Measurements from ENCODE around the gene C10orf95.

Gene C10orf95

DNA sequence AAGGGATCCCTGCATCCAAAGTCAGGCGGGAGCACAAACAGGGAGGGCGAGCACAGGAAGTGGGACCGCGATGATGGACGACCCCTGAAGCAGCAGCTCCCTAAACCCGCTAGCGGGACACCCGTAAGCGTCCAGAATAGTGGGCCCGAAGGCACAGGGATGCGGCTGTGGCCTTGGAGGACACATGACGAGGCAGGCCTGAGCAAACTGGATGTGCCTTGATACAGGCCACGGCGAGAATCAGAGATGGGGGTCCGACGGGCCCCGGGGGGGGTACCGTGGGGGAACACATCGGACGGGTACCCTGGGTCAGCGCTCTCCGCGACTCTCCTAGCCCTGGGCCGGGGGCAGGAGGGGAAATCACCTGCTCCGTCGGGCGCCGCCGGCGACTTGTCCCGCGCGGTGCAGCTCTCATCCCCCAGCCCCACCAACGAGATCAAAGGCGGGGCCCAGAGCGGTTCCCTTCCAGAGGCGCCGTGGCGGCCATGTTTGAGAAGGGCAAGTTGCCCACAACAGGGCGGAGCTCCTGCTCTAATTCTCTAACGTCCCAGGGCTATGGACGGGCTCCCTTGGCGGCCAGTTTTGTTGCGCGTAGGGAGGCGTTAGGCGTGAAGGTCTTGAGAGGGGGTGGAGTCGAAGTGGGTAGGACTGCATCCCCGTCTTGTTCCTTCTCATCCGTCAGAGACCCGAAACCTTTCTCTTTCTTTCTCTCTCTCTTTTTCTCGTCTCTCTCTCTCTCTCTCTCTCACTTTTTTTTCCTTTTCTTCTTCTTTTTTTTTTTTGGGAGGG lies 19.0 kb downstream of the C10orf95 start, which contains the start of gene CUEDC2:
Gene CUEDC2 (minus strand): TSS at position 413 of the 789 bp plus-strand sequence. CDS start 7,386 bp downstream, outside the sequence.
- Histone ChIP-seq H3K9ac (ENCODE audit: low read length) (peak within 1 kb of the TSS; percentile 99), H3K4me1 (ENCODE audit: control insufficient read depth, insufficient read depth, low read length) (peaks cover 26% of the 10 kb centered on the region), H3K9me3 (ENCODE audit: control insufficient read depth, low read length) (no peaks in the 10 kb centered on the region), H3K4me3 (ENCODE audit: low read length) (peak within 1 kb of the TSS; percentile 98), H3K27me3 (replicated peaks; ENCODE audit: control insufficient read depth, insufficient read depth, low read length) (no peaks in the 10 kb centered on the region), H3K36me3 (ENCODE audit: control insufficient read depth, insufficient read depth, low read length, severe bottlenecking) (peaks cover 3% of the 10 kb centered on the region)
- peak; percentile 99 for DNase-seq (ENCODE audit: low read depth)

DNA sequence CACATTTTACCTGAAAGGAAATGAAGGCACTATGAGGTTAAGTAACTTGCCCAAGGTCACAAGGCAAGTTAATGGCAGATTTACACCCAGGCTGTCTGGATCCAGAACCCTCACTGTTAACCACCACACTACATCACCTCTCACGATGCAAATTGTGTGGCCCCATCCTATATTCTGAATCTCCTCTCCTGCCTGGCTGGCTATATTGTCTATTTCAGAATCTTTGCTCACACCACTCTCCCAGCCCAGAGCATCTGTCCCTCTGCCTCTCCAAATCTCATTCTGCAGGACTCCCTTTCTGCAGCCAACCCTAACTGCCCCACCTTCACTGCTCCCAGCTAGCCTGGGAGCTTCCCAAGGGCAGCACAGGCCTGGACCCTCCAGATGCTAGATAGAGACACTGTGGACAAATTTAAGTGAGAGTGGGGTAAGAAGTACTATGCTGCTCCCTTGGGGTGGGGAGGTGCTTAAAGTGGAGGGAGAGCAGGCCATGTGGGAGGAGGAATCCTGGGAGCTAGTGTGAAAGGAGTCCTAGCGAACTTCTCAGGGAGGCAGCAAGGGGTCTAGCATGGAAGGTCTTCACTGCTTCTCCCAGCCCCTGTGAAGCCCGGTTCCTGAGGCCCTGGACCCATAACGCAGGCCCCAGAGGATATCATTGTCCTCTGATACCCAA lies 19.8 kb downstream of the C10orf95 start:
- DNase-seq (ENCODE audit: low read depth) = peak; percentile 51
- peak overlapping the region; percentile 98 for H3K4me3 ChIP-seq (ENCODE audit: low read length)
- no peaks in the 10 kb centered on the region for H3K27me3 ChIP-seq (replicated peaks; ENCODE audit: control insufficient read depth, insufficient read depth, low read length)
- H3K4me1 ChIP-seq (ENCODE audit: control insufficient read depth, insufficient read depth, low read length) = peaks cover 26% of the 10 kb centered on the region
- H3K9me3 ChIP-seq (ENCODE audit: control insufficient read depth, low read length) = no peaks in the 10 kb centered on the region
- H3K9ac ChIP-seq (ENCODE audit: low read length) = peak overlapping the region; percentile 99
- H3K36me3 ChIP-seq (ENCODE audit: control insufficient read depth, insufficient read depth, low read length, severe bottlenecking) = peaks cover 3% of the 10 kb centered on the region

DNA sequence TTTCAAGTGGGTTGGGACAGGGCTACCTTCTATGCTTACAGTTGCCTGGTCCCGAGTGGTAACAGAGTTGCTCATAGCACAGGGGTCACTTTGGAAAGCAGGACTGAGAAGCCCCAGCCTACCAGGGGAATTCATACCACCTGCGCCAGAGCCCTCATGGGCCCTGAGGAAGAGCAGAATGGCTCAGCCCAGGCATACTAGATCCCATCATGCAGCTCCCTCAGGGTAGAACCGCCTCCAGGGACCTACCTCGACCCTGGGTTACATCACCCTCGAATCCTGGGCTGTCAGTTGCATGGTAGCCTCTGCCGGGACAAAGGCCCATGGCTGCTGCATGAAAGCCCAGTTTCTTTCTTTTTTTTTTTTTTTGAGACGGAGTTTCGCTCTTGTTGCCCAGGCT lies 21.9 kb downstream of the C10orf95 start:
- Histone ChIP-seq H3K9ac (ENCODE audit: low read length) (no peak overlapping the region), H3K9me3 (ENCODE audit: control insufficient read depth, low read length) (no peaks in the 10 kb centered on the region), H3K4me1 (ENCODE audit: control insufficient read depth, insufficient read depth, low read length) (peaks cover 13% of the 10 kb centered on the region), H3K4me3 (ENCODE audit: low read length) (no peak overlapping the region), H3K27me3 (replicated peaks; ENCODE audit: control insufficient read depth, insufficient read depth, low read length) (no peaks in the 10 kb centered on the region), H3K36me3 (ENCODE audit: control insufficient read depth, insufficient read depth, low read length, severe bottlenecking) (peaks cover 8% of the 10 kb centered on the region)
- DNase-seq (ENCODE audit: low read depth) = no peak

DNA sequence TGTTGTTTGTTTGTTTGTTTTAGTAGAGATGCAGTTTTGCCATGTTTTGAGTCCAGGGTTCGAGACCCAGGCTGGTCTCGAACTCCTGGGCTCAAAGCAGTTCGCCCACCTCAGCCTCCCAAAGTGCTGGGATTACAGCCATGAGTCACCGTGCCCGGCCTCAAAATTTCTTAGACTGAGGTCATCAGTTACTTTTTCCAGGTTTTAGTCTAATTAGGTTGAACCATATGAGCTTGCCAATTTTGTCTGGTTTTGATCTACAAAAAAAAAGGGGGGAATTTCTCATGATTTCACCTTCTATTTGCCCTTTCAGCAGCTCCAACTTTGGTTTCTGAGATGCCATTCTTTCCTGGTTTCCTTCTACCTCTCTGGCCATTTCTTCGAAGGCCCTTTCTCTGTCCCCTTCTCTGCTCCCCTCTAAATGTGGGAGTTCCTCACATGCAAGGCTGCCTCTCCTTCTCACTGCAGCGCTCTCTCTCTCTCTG lies 24.5 kb downstream of the C10orf95 start:
- DNase-seq (ENCODE audit: low read depth) = no peak
- Histone ChIP-seq H3K4me1 (ENCODE audit: control insufficient read depth, insufficient read depth, low read length) (peaks cover 19% of the 10 kb centered on the region), H3K9me3 (ENCODE audit: control insufficient read depth, low read length) (no peaks in the 10 kb centered on the region), H3K27me3 (replicated peaks; ENCODE audit: control insufficient read depth, insufficient read depth, low read length) (no peaks in the 10 kb centered on the region), H3K4me3 (ENCODE audit: low read length) (no peak overlapping the region), H3K9ac (ENCODE audit: low read length) (no peak overlapping the region), H3K36me3 (ENCODE audit: control insufficient read depth, insufficient read depth, low read length, severe bottlenecking) (peaks cover 23% of the 10 kb centered on the region)

DNA sequence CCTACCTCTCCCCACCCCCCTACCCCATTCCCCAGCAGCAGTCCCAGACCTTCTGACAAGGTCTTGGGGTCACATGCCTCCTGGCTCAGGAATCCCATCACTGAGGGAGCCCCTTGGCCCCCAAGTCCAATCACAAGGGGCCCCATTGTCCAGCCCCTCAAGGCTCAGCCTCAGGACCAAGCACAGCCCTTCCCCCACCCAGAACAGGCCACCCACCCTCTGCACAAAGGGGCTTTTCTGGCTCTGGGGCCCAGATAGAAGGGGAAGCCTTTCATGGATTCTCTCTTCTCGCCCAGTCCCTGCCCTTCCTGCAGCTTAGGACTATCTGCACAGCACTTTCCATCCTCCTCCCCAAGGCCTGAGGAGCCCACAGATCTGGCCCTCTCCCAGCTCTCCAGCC lies 25.9 kb downstream of the C10orf95 start:
- Histone ChIP-seq H3K36me3 (ENCODE audit: control insufficient read depth, insufficient read depth, low read length, severe bottlenecking) (peaks cover 20% of the 10 kb centered on the region), H3K27me3 (replicated peaks; ENCODE audit: control insufficient read depth, insufficient read depth, low read length) (no peaks in the 10 kb centered on the region)

DNA sequence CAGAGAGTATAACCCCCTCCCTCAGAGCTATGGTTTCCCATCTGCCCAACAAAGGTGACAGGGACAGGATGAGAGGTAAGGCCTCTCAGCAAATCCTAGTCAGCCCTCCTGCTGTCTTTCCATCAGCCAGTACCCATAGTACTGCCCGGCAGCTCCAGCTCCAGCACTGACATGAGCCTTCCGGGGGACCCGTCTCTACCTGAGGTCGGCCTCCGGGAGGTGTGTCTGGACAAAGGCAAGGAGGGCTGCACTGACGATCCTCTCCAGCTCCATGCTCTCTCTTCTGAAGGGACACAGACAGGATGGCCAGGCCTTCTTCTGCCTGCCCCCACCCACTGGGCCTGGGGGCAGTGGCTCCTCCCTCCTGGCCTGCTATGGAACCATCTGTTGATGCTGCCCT lies 26.4 kb downstream of the C10orf95 start:
- Histone ChIP-seq H3K4me3 (ENCODE audit: low read length) (no peak overlapping the region), H3K9ac (ENCODE audit: low read length) (no peak overlapping the region), H3K9me3 (ENCODE audit: control insufficient read depth, low read length) (no peaks in the 10 kb centered on the region), H3K4me1 (ENCODE audit: control insufficient read depth, insufficient read depth, low read length) (peaks cover 17% of the 10 kb centered on the region), H3K27me3 (replicated peaks; ENCODE audit: control insufficient read depth, insufficient read depth, low read length) (no peaks in the 10 kb centered on the region), H3K36me3 (ENCODE audit: control insufficient read depth, insufficient read depth, low read length, severe bottlenecking) (peaks cover 20% of the 10 kb centered on the region)
- DNase-seq (ENCODE audit: low read depth) = no peak

More for the DNA sequence above, 25.9 kb downstream of the C10orf95 start:
- Histone ChIP-seq H3K4me3 (ENCODE audit: low read length) (no peak overlapping the region), H3K9me3 (ENCODE audit: control insufficient read depth, low read length) (no peaks in the 10 kb centered on the region), H3K9ac (ENCODE audit: low read length) (no peak overlapping the region), H3K4me1 (ENCODE audit: control insufficient read depth, insufficient read depth, low read length) (peaks cover 12% of the 10 kb centered on the region)
- no peak for DNase-seq (ENCODE audit: low read depth)

DNA sequence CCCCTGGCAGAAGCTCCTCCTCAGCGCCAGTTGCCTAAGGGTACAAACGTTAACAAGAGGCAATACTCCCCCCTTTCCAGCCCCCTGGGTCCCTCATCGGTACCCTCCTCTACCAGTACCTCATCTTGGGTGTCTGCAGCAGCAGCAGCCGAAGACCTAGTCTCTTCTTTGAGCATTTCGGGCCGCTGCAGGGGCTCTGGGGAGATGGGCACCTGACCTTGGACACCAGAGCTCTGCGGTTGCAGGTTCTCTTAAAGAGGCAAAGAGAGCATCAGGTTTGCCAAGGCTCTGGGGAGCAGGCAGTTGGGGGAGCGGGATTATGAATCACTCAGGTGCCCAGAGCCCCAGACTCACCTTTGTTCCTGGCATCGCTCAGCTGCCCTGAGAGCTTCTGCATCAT lies 27.2 kb downstream of the C10orf95 start:
- H3K36me3 ChIP-seq (ENCODE audit: control insufficient read depth, insufficient read depth, low read length, severe bottlenecking) = peaks cover 20% of the 10 kb centered on the region
- H3K4me1 ChIP-seq (ENCODE audit: control insufficient read depth, insufficient read depth, low read length) = peaks cover 21% of the 10 kb centered on the region
- H3K4me3 ChIP-seq (ENCODE audit: low read length) = no peak overlapping the region
- no peaks in the 10 kb centered on the region for H3K9me3 ChIP-seq (ENCODE audit: control insufficient read depth, low read length)
- no peaks in the 10 kb centered on the region for H3K27me3 ChIP-seq (replicated peaks; ENCODE audit: control insufficient read depth, insufficient read depth, low read length)
- DNase-seq (ENCODE audit: low read depth) = no peak
- no peak overlapping the region for H3K9ac ChIP-seq (ENCODE audit: low read length)

DNA sequence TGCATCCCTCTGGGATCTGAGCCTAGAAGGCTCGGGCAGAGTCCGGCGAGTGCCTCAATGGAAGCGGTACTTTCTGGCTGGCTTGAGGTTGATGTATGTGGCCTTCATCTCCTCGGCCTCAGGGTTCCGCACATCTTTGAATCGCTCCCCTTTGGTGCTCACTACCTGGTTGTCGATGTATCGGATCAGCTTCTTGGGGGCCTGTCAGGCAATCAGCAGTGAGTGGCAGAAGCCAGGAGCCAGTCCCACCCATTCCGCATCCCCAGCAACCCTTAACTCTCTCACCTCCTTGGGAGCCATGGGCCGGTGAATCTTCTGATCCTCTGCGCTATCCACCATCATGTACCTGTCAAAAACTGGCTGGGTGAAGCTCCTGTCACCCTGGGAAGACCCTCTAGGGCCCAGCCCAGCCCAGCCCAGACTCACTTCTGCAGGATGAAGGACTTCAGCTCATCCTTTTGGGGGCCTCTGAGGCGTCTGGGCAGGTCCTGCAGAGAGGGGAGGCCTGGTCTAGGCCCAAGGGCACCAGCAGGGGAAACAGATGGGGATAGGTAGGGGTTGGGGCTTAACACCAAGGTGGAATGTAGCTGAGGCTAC lies 27.9 kb downstream of the C10orf95 start:
- Histone ChIP-seq H3K4me3 (ENCODE audit: low read length) (no peak overlapping the region), H3K36me3 (ENCODE audit: control insufficient read depth, insufficient read depth, low read length, severe bottlenecking) (peaks cover 20% of the 10 kb centered on the region), H3K9me3 (ENCODE audit: control insufficient read depth, low read length) (no peaks in the 10 kb centered on the region), H3K4me1 (ENCODE audit: control insufficient read depth, insufficient read depth, low read length) (peaks cover 21% of the 10 kb centered on the region), H3K9ac (ENCODE audit: low read length) (no peak overlapping the region), H3K27me3 (replicated peaks; ENCODE audit: control insufficient read depth, insufficient read depth, low read length) (peaks cover under 1% of the 10 kb centered on the region)
- no peak for DNase-seq (ENCODE audit: low read depth)

DNA sequence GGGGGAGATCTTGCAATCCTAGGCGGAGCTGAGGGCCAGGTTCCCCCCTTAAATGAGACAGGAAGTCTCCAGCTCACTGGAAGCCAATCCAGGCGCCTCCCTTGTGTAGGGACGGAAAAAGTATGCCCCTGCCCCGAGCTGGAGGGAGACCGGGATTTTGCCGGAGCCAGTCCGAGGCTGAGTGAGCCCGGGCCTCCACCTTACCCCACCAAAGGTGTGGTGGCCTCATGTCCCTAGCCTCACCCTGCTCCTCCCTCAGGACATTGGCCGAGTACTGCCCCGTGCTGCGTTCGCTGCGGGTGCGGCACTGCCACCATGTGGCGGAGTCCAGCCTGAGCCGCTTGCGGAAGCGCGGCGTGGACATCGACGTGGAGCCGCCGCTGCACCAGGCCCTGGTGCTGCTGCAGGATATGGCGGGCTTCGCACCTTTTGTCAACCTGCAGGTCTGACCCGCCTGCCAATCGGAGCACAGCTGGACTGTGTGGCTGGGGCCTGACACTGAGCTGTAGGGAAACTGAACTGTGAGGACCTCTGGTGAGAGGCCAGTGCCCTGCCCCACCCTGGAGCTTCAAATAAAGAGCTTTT lies 28.7 kb downstream of the C10orf95 start:
- H3K4me3 ChIP-seq (ENCODE audit: low read length) = peak overlapping the region; percentile 84
- H3K9ac ChIP-seq (ENCODE audit: low read length) = peak overlapping the region; percentile 84
- peaks cover 21% of the 10 kb centered on the region for H3K4me1 ChIP-seq (ENCODE audit: control insufficient read depth, insufficient read depth, low read length)
- H3K9me3 ChIP-seq (ENCODE audit: control insufficient read depth, low read length) = no peaks in the 10 kb centered on the region
- DNase-seq (ENCODE audit: low read depth) = peak; percentile 86
- H3K27me3 ChIP-seq (replicated peaks; ENCODE audit: control insufficient read depth, insufficient read depth, low read length) = peaks cover 8% of the 10 kb centered on the region
- H3K36me3 ChIP-seq (ENCODE audit: control insufficient read depth, insufficient read depth, low read length, severe bottlenecking) = peaks cover 20% of the 10 kb centered on the region

DNA sequence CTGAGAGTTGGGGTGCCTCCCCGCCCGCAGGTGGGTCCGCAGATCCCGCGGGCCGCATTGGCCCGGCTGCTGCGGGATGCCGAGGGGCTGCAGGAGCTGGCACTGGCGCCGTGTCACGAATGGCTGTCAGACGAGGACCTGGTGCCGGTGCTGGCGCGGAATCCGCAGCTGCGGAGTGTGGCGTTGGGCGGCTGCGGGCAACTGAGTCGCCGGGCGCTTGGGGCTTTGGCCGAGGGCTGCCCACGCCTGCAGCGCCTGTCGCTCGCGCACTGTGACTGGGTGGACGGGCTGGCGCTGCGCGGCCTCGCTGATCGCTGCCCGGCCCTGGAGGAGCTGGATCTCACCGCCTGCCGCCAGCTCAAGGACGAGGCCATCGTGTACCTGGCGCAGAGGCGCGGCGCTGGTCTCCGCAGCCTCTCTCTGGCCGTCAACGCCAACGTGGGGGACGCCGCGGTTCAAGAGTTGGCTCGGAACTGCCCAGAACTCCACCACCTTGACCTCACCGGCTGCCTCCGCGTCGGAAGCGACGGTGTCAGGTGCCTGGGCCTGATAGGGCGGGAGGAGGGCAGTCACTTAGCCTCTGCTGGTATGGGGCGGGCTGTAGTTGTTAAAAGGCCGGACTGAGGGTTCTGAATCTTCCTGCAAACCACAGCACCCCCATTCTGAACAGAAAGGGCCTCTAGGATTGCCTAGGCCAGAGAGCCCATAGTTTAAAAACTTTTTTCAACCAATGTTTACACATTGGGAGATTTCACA lies 29.4 kb downstream of the C10orf95 start:
- H3K9ac ChIP-seq (ENCODE audit: low read length) = peak overlapping the region; percentile 84
- peak overlapping the region; percentile 84 for H3K4me3 ChIP-seq (ENCODE audit: low read length)
- peak; percentile 61 for DNase-seq (ENCODE audit: low read depth)
- H3K27me3 ChIP-seq (replicated peaks; ENCODE audit: control insufficient read depth, insufficient read depth, low read length) = peaks cover 15% of the 10 kb centered on the region
- peaks cover 21% of the 10 kb centered on the region for H3K4me1 ChIP-seq (ENCODE audit: control insufficient read depth, insufficient read depth, low read length)
- no peaks in the 10 kb centered on the region for H3K9me3 ChIP-seq (ENCODE audit: control insufficient read depth, low read length)
- peaks cover 20% of the 10 kb centered on the region for H3K36me3 ChIP-seq (ENCODE audit: control insufficient read depth, insufficient read depth, low read length, severe bottlenecking)
